Stimulated activated CD8-positive, alpha-beta memory T cell treated with anti-CD3 and anti-CD28 coated beads, Interleukin-12 subunit alpha, Interleukin-12 subunit beta, amount 100 ng/mL, for 4 hours (primary cell): ENCODE data around the gene RPS6KA1.
"Not testable (repeated sequence)": the region's sequence is repeated elsewhere in the genome, so short reads cannot be mapped to it uniquely, and the experiment has no call there.

Experiments
- DNase-seq: peaks from one replicate; pipeline ENCODE4 v3.0.0-alpha.2; 2020; ENCODE audit warnings: low read depth

The RPS6KA1 gene

DNA sequence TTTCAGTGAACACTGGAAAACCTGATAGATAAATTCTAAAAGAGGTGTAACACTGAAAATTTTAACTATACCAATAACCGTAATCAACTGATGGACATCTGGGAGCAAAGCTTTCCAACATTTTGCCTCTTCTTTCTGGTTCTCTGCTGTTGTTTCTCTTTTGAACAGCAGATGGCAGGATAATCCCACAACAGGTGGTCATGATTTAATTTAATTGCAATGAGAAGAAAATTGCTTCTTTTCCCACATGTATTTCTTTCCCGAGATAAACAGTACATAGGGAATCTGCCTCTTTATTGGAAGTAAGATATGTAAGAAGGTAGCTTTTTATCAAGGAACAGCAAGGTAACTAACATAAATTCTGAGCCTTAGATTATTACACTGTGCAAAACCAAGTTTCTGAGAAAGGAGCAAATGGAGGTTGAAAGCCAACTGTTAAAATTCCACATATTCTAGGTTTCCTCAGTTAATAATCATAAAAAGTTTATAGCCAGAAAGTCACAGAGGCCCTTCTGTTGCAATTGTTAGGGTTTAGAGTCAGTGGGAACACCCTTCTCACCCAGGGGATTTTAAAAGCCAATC, 72.9 kb downstream of the RPS6KA1 start:
- DNase-seq, result no peak

DNA sequence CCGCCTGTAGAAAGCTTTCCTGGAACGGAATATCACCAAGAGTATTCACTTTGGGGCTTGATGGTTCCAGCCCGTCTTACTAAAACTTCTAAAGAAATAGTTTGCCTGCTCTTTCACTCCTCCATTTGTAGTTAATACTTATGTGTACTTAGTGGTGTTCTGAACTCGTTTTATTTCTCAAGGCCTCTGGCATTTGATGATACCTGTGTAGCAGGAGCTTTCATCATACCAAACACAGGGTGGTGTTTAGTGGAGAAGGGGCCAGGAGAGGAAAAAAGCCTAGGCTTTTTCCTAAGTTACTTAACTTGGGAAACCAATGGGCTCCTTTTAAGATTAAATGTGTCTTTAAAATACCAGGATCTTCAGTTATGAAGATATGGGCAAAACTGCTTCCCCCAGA, 74.3 kb downstream of the RPS6KA1 start:
- DNase-seq, result no peak

DNA sequence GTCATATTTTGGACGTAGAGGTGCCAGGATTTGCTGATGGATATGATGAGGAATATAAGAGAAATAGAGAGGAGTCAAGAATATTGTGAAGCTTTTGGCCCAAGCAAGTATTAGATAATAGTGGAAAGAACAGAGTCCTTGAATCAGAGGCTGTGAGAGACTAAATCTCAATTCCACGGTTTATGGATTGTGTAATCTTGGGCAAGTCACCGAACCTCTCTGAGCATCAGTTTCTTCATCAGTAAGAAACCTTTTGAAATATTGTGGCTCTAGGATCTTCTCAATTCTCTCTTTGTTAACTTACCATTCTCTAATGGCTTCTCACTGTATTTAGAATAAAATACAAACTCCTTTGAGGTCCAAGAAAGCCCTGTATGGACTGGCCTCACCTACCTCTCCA, 77.6 kb downstream of the RPS6KA1 start:
- DNase-seq, result no peak

DNA sequence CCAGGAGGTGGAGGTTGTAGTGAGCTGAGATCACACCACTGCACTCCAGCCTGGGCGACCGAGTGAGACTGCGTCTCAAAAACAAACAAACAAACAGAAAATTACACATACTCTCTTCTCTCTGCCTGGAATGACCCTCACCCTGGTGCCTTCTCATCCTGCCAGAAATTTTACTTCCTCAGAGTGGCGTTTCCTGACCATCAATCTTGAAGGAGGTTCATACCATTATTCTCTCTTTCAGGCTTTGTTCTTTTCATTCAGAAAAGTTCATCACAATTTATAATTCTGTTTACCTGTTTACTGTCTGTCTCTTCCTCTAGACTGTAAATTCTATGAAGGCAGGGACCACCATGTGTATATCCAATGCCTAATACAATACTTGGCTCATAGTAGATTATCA, 79.3 kb downstream of the RPS6KA1 start:
- no peak for DNase-seq

DNA sequence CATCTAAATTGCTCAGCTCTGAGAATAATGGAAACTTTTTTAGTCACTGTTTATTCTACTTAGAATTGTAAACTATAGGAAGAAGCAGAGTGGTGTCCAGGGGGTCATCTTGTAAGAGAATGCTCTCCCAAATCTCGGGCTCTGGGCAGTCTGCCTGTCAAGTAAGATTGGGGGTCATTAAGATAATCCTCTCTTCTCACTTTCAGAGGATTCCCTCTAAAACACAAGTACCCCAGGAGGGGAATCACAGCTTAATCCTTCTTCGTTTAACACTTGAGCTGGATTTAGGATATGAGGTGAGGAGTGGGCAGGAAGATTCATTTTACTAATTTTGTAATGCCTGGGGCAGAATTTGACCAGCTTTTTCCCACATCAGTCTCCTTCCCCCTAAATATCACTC, 81.2 kb downstream of the RPS6KA1 start:
- DNase-seq, result no peak

DNA sequence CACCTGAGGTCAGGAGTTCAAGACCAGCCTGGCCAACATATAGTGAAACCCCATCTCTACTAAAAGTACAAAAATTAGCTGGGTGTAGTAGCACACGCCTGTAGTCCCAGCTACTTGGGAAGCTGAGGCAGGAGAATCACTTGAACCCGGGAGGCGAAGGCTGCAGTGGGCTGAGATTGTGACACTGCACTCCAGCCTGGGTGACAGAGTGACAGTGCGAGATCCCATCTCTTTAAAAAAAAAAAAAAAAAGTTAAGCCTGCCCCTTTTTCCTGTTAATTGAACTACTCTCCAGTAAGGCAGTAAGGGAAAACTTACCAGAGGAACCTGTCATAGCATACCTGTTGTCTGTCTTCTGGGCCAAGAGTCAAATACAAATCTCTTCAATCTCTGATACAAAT, 83.1 kb downstream of the RPS6KA1 start:
- DNase-seq, result not testable (repeated sequence)

DNA sequence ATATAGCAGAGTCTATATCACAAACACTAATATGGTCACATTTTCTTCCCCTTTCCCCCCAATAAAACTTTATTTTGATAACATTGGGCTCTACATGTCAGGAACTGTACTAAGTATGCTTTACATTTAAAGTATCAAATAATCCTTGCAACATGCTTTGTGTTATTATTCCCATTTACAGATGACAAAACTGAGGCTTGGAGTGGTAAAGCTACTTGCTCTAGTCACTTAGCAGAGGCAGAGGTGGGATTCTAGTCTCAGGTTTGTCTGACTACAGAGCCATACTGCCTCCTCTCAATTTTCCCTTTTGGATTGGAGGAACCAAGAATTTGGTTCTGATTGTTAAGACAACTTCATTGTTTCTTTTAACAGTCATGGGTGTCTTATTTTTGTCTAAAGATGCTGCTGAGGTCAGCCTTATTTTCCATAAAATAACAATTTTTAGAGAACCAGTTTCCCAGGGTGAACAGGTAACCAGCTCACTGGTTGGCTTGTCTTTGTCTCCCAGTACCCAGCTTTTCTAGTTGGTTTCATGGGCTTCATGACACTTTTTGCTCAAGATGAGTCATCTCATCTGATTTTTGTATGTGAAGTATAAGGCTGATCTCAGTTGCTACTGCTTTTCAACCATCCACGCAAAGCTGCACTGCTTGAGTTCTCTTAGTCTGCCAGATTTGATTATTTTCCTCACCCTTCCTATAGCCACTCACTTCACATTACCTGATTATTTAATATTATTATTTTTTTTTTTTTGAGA, 85.3 kb downstream of the RPS6KA1 start:
- DNase-seq, result no peak

DNA sequence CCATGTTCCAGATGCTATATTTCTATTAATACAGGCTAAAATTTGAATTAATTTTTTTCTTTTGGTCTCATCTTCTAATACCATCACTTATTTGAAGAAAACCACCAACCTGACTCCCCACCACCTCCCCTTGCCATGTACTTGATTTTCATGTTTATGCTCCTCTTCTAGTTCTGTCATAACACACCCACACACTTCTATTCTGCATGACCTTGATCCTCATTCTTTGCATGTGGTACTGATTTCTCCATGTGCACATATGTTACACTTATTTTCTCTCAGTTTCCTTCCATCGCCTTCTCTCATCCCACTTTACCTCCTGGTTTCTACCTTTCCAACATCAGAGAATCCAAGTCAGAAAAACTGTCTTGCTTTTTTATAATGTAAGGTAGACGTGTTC, 87.3 kb downstream of the RPS6KA1 start:
- DNase-seq, result no peak

DNA sequence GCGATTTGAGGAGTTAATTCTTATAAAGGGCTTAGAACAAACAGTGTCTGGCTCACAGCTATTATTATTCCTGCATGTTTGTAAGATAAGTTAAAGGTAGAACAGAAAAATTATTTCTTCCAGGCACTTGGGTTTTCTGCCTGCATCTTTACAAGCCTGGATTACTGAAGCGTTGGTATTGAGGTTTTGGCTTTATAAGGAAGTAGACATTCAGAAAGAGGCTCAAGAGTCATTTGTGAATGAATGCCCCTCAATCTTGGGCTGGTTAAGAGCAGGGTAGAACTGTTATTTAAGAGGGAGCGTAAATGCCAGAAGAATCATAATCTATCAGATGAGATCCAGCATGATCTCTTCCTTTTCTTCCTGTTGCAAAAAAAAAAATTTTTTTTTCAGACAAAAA, 89.0 kb downstream of the RPS6KA1 start:
- no peak for DNase-seq
